Right cardiac atrium (tissue), 5 donors: ENCODE data around the gene WIF1. TPM values are rescaled to one million over a fixed set of nuclear protein-coding genes. Genes with fewer than 3 reads are reported as not detected.

Experiments
- ATAC-seq, 2 donors: fragments of 200-7000 bp; cut with Tn5 transposase; one replicate each; pipeline versions ENCODE4 v1.8.0 to v1.9.1; 2020; ENCODE audit warnings: moderate library complexity in 2 of 2, mild to moderate bottlenecking in 1 of 2
- DNase-seq, 3 donors: peaks; one replicate each; pipeline ENCODE4 v3.0.0-alpha.2; 2020
- H3K27ac ChIP-seq: one replicate; pipeline ENCODE4 v1.5.1; 2013; ENCODE audit warnings: mild to moderate bottlenecking, low read length, control low read depth, moderate library complexity
- H3K27me3 ChIP-seq: one replicate; pipeline ENCODE4 v1.6.1; 2013; ENCODE audit not compliant: control insufficient read depth, insufficient read depth
- H3K4me1 ChIP-seq: one replicate; pipeline ENCODE4 v1.6.1; 2013; ENCODE audit warnings: low read length; ENCODE audit not compliant: control insufficient read depth, insufficient read depth
- H3K4me3 ChIP-seq: one replicate; pipeline ENCODE4 v1.5.1; 2013; ENCODE audit warnings: low read length, control low read depth
- H3K9me3 ChIP-seq: one replicate; pipeline ENCODE4 v1.6.1; 2013; ENCODE audit warnings: low read length; ENCODE audit not compliant: control insufficient read depth
- WGBS: extraction: QIAGEN DNeasy Blood & Tissue Kit; methylation state at CpG from one replicate; pipeline ENCODE4 v1.1.7; 2013; 5-methylcytosine and 5-hydroxymethylcytosine counted together
- intact Hi-C, 4 donors: fragments of 100-400 bp; cut with DNase I; formaldehyde crosslinking; loops; one replicate each; pipeline versions ENCODE4 v1.11.0 to v1.14.0; 2022 to 2023
- polyA plus RNA-seq: library from polyadenylated mRNA; stranded (reverse); fragments of 200-250 nt; gene quantifications from one replicate; pipeline ENCODE4 v1.2.3, GENCODE V29; 2013
- total RNA-seq, 4 donors: library from RNA; stranded (reverse); fragmentation: NEBNext Ultra II Directional; extraction: Animal tissue kit (Norgen Biotek cat#: 25700); gene quantifications; one replicate each; pipeline ENCODE4 v1.2.1, GENCODE V29; 2021
- donor health status: healthy with polysubstance abuse.
- donor health status: DM: no; HTN: yes; CAD: no.
- donor health status: DM: no; HTN: no; CAD: no.
- donor health status: DM: no; HTN: yes; CAD: no; lungs with severe emphysema.
- donor health status: DM: yes; HTN: yes; CAD: no.

Gene WIF1
- total and polyA plus RNA-seq, 5 donors, result 0.29 to 0.67 (median 0.38) TPM; not detected in 2

- intact Hi-C loops, result no loop called here
- DNase-seq, result no peak
- Histone ChIP-seq H3K4me3 (no peak overlapping the region), H3K27ac (no peak overlapping the region), H3K4me1 (no peaks in the 10 kb centered on the region), H3K9me3 (no peaks in the 10 kb centered on the region), H3K27me3 (no peaks in the 10 kb centered on the region)
- no peak for ATAC-seq
- WGBS, result 26% methylated on average over 1 of the region's 1 CpG
Observed at GRCh38 chr12:65022960-65023359, 98.1 kb downstream of the WIF1 start.

- Histone ChIP-seq H3K4me1 (no peaks in the 10 kb centered on the region), H3K9me3 (no peaks in the 10 kb centered on the region), H3K4me3 (no peak overlapping the region), H3K27ac (no peak overlapping the region), H3K27me3 (no peaks in the 10 kb centered on the region)
- WGBS, result 79% methylated on average over 3 of the region's 3 CpGs
- ATAC-seq, result no peak
- intact Hi-C loops, result no loop called here
- no peak for DNase-seq
Observed at GRCh38 chr12:65022421-65022820, 98.7 kb downstream of the WIF1 start.

GRCh38 chr12:65019696-65020234 is 101.3 kb downstream of the WIF1 start:
- ATAC-seq, result no peak
- WGBS, result 67% methylated on average over 4 of the region's 4 CpGs
- Histone ChIP-seq H3K27ac (no peak overlapping the region), H3K9me3 (no peaks in the 10 kb centered on the region), H3K4me1 (no peaks in the 10 kb centered on the region), H3K4me3 (no peak overlapping the region), H3K27me3 (no peaks in the 10 kb centered on the region)
- no peak for DNase-seq
- intact Hi-C loops, result no loop called here

GRCh38 chr12:65016881-65017650 is 104.0 kb downstream of the WIF1 start:
- Histone ChIP-seq H3K9me3 (no peaks in the 10 kb centered on the region), H3K27me3 (no peaks in the 10 kb centered on the region), H3K27ac (no peak overlapping the region), H3K4me1 (no peaks in the 10 kb centered on the region), H3K4me3 (no peak overlapping the region)
- DNase-seq, result no peak
- no peak for ATAC-seq
- intact Hi-C loops, result no loop called here

- ATAC-seq (no peak), DNase-seq (no peak)
- Histone ChIP-seq H3K9me3 (no peaks in the 10 kb centered on the region), H3K27me3 (no peaks in the 10 kb centered on the region), H3K27ac (no peak overlapping the region), H3K4me1 (no peaks in the 10 kb centered on the region), H3K4me3 (no peak overlapping the region)
- intact Hi-C loops, result no loop called here
- WGBS, result 83% methylated on average over 6 of the region's 6 CpGs
Observed at GRCh38 chr12:65015850-65016249, 105.3 kb downstream of the WIF1 start.

- Histone ChIP-seq H3K4me1 (no peaks in the 10 kb centered on the region), H3K9me3 (no peaks in the 10 kb centered on the region), H3K27me3 (no peaks in the 10 kb centered on the region), H3K4me3 (no peak overlapping the region), H3K27ac (no peak overlapping the region)
- no peak for DNase-seq
- 86% methylated on average over 9 of the region's 9 CpGs for WGBS
- ATAC-seq, result no peak
- intact Hi-C loops, result no loop called here
Observed at GRCh38 chr12:65014504-65015271, 106.4 kb downstream of the WIF1 start.

GRCh38 chr12:65010437-65010836 is 110.7 kb downstream of the WIF1 start:
- Histone ChIP-seq H3K4me3 (no peak overlapping the region), H3K9me3 (no peaks in the 10 kb centered on the region), H3K27me3 (no peaks in the 10 kb centered on the region), H3K27ac (no peak overlapping the region), H3K4me1 (no peaks in the 10 kb centered on the region)
- no peak for DNase-seq
- 63% methylated on average over 2 of the region's 2 CpGs for WGBS
- no peak for ATAC-seq
- intact Hi-C loops, result no loop called here

GRCh38 chr12:65005716-65006115 is 115.4 kb downstream of the WIF1 start:
- intact Hi-C loops, result no loop called here
- no peak for ATAC-seq
- no peak for DNase-seq
- H3K4me3 ChIP-seq, result no peak overlapping the region
- 91% methylated on average over 2 of the region's 2 CpGs for WGBS
- H3K9me3 ChIP-seq, result no peaks in the 10 kb centered on the region
- no peaks in the 10 kb centered on the region for H3K27me3 ChIP-seq
- H3K27ac ChIP-seq, result no peak overlapping the region
- H3K4me1 ChIP-seq, result no peaks in the 10 kb centered on the region

GRCh38 chr12:65004270-65004669 is 116.8 kb downstream of the WIF1 start:
- Histone ChIP-seq H3K9me3 (no peaks in the 10 kb centered on the region), H3K27ac (no peak overlapping the region), H3K4me3 (no peak overlapping the region), H3K4me1 (no peaks in the 10 kb centered on the region), H3K27me3 (no peaks in the 10 kb centered on the region)
- WGBS, result 83% methylated on average over 1 of the region's 1 CpG
- intact Hi-C loops, result no loop called here
- ATAC-seq (no peak), DNase-seq (no peak)
